GM19372 (cell line): ENCODE measurements around the gene ZCCHC24.

Source experiments
- ATAC-seq: cut with Tn5 transposase; IDR thresholded peaks from one replicate; pipeline ENCODE4 v1.9.1; 2021; ENCODE audit warnings: mild to moderate bottlenecking, low read depth, moderate library complexity; ENCODE audit not compliant: unreplicated experiment

ZCCHC24 gene

GRCh38 chr10:79445161-79445976, at the start of gene ZCCHC24:
Gene ZCCHC24, minus strand, starts transcription at chr10:79445624. Its CDS starts 184 bp downstream, at chr10:79445440.
- ATAC-seq, result peak; percentile 96

GRCh38 chr10:79493806-79494205, 48.4 kb upstream of the ZCCHC24 start:
- ATAC-seq, result no peak

- ATAC-seq, result no peak
Measured at GRCh38 chr10:79492839-79493238, 47.4 kb upstream of the ZCCHC24 start.

GRCh38 chr10:79492256-79492655, 46.8 kb upstream of the ZCCHC24 start:
- ATAC-seq, result no peak

- ATAC-seq, result no peak
Measured at GRCh38 chr10:79491143-79491835, 45.9 kb upstream of the ZCCHC24 start.

GRCh38 chr10:79490400-79491142, 45.1 kb upstream of the ZCCHC24 start:
- no peak for ATAC-seq

- ATAC-seq, result no peak
Measured at GRCh38 chr10:79488870-79489269, 43.4 kb upstream of the ZCCHC24 start.

GRCh38 chr10:79488336-79488735, 42.9 kb upstream of the ZCCHC24 start:
- ATAC-seq, result no peak

- peak; percentile 86 for ATAC-seq
Measured at GRCh38 chr10:79487296-79488194, 42.1 kb upstream of the ZCCHC24 start.

- ATAC-seq, result no peak
Measured at GRCh38 chr10:79484476-79484875, 39.1 kb upstream of the ZCCHC24 start.

GRCh38 chr10:79483948-79484347, 38.5 kb upstream of the ZCCHC24 start:
- no peak for ATAC-seq

GRCh38 chr10:79483299-79483698, 37.9 kb upstream of the ZCCHC24 start:
- no peak for ATAC-seq

GRCh38 chr10:79482741-79483140, 37.3 kb upstream of the ZCCHC24 start:
- no peak for ATAC-seq

GRCh38 chr10:79482304-79482703, 36.9 kb upstream of the ZCCHC24 start:
- no peak for ATAC-seq

GRCh38 chr10:79479283-79479909, 34.0 kb upstream of the ZCCHC24 start:
- no peak for ATAC-seq

GRCh38 chr10:79477456-79477855, 32.0 kb upstream of the ZCCHC24 start:
- no peak for ATAC-seq

GRCh38 chr10:79476645-79477044, 31.2 kb upstream of the ZCCHC24 start:
- ATAC-seq, result no peak

GRCh38 chr10:79475877-79476276, 30.5 kb upstream of the ZCCHC24 start:
- no peak for ATAC-seq

- ATAC-seq, result no peak
Measured at GRCh38 chr10:79475119-79475653, 29.8 kb upstream of the ZCCHC24 start.
